Smooth muscle cell (in vitro differentiated cells): ENCODE data around the gene HPDL. TPM values are rescaled to one million over a fixed set of nuclear protein-coding genes. Genes with fewer than 3 reads are reported as not detected.

ENCODE experiments used
- DNase-seq: peaks from one replicate; lab custom pipeline; 2025; ENCODE audit not compliant: unreplicated experiment; lab: John Stamatoyannopoulos, UW
- H2AFZ ChIP-seq: fragments of 200-600 bp; sonication (generic); 2 replicates; pipeline ENCODE4 v1.6.0; 2016; ENCODE audit warnings: antibody characterized with exemption, low read depth, mild to moderate bottlenecking
- H3F3A ChIP-seq: fragments of 200-600 bp; sonication (generic); 2 replicates; pipeline ENCODE4 v1.6.0; 2017; ENCODE audit warnings: antibody characterized with exemption, low read depth
- H3K27ac ChIP-seq: fragments of 200-600 bp; sonication (generic); 2 replicates; pipeline ENCODE4 v1.5.1; 2016; ENCODE audit warnings: low read depth, mild to moderate bottlenecking
- H3K27me3 ChIP-seq: fragments of 200-600 bp; sonication (generic); 2 replicates; pipeline ENCODE4 v1.6.1; 2016; ENCODE audit warnings: low read depth, mild to moderate bottlenecking
- H3K36me3 ChIP-seq: fragments of 200-600 bp; sonication (generic); 2 replicates; pipeline ENCODE4 v1.5.1; 2016; ENCODE audit warnings: low read depth
- H3K4me1 ChIP-seq: fragments of 200-600 bp; sonication (generic); 2 replicates; pipeline ENCODE4 v1.5.1; 2016; ENCODE audit warnings: low read depth
- H3K4me2 ChIP-seq: fragments of 200-600 bp; sonication (generic); 2 replicates; pipeline ENCODE4 v1.6.0; 2016; ENCODE audit warnings: mild to moderate bottlenecking
- H3K4me3 ChIP-seq: fragments of 200-600 bp; sonication (generic); 2 replicates; pipeline ENCODE4 v1.5.1; 2016; ENCODE audit warnings: mild to moderate bottlenecking
- H3K79me2 ChIP-seq: fragments of 200-600 bp; sonication (generic); 2 replicates; pipeline ENCODE4 v1.6.0; 2016; ENCODE audit warnings: low read depth, mild to moderate bottlenecking
- H3K9ac ChIP-seq: fragments of 200-600 bp; sonication (generic); 2 replicates; pipeline ENCODE4 v1.6.0; 2016; ENCODE audit warnings: low read depth
- H3K9me3 ChIP-seq: fragments of 200-600 bp; sonication (generic); replicated peaks from 2 replicates; pipeline ENCODE4 v1.5.1; 2016; ENCODE audit warnings: low read depth
- H4K20me1 ChIP-seq: fragments of 200-600 bp; sonication (generic); 2 replicates; pipeline ENCODE4 v1.6.0; 2016; ENCODE audit warnings: low read depth
- CTCF ChIP-seq: fragments of 200-600 bp; sonication (generic); IDR thresholded peaks from 2 replicates; pipeline ENCODE4 v1.5.1; 2017; ENCODE audit warnings: borderline replicate concordance, mild to moderate bottlenecking, antibody characterized with exemption; ENCODE audit not compliant: insufficient read depth, poor library complexity, severe bottlenecking
- WGBS: methylation state at CpG from one replicate; pipeline ENCODE4 v1.1.7; 2016; ENCODE audit warnings: low lambda C conversion rate; 5-methylcytosine and 5-hydroxymethylcytosine counted together
- polyA plus RNA-seq: library from polyadenylated mRNA; unstranded; fragments of >200 nt; fragmentation: Nextera tagmentation; extraction: Ambion mirVana; gene quantifications from 2 replicates; pipeline ENCODE4 v1.2.1, GENCODE V29; 2016
- total RNA-seq: library from RNA; depleted of rRNA; stranded (reverse); fragments of >200 nt; gene quantifications from 2 replicates; pipeline ENCODE4 v1.2.3, GENCODE V29; 2014

The HPDL gene
- total and polyA plus RNA-seq, 2 experiments from 2014 or later: 0.96 TPM; not detected in 1

DNA sequence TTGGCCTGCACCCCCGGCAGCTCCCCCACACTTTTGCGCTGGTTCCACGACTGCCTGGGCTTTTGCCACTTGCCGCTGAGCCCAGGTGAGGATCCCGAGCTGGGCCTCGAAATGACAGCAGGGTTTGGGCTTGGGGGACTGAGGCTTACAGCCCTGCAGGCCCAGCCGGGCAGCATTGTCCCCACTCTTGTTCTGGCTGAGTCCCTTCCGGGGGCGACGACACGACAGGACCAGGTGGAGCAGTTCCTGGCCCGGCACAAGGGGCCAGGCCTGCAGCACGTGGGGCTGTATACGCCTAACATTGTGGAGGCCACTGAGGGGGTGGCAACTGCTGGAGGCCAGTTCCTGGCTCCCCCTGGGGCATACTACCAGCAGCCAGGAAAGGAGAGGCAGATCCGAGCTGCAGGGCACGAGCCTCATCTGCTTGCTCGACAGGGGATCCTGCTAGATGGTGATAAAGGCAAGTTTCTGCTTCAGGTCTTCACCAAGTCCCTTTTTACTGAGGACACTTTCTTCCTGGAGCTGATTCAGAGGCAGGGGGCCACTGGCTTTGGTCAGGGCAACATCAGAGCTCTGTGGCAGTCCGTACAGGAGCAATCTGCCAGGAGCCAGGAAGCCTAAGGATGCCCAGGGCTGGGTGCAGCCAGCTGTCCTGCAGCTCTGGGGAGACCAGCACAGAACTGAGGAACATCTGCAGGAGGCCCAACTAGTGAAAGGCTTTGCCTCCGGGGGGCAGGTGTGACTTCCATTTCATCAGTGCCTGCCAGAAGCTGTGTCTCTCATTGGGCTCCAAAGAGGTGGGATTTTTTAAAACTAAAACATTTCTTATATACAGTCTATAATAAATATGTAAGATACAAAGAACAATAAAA is 1.2 kb downstream of the HPDL start:
- H3K27ac ChIP-seq: no peak overlapping the region
- H2AFZ ChIP-seq: no peak overlapping the region

GRCh38 chr1:45328680-45329079 is 2.0 kb downstream of the HPDL start:
- Histone ChIP-seq H3K4me3 (no peak overlapping the region), H3K9me3 (no peaks in the 10 kb centered on the region), H3K27me3 (no peaks in the 10 kb centered on the region), H3K79me2 (no peaks in the 10 kb centered on the region), H3K9ac (no peak overlapping the region), H3F3A (peaks cover 3% of the 10 kb centered on the region), H3K36me3 (no peaks in the 10 kb centered on the region), H3K4me1 (peaks cover 10% of the 10 kb centered on the region), H2AFZ (no peak overlapping the region), H3K4me2 (no peak overlapping the region), H3K27ac (no peak overlapping the region), H4K20me1 (no peaks in the 10 kb centered on the region)
- DNase-seq: no peak
- WGBS: 50% methylated on average over 5 of the region's 5 CpGs
- TF ChIP-seq CTCF: no peak

More for the DNA sequence above, 1.2 kb downstream of the HPDL start:
- Histone ChIP-seq H3K36me3 (no peaks in the 10 kb centered on the region), H3K9ac (no peak overlapping the region), H3K9me3 (no peaks in the 10 kb centered on the region), H3K79me2 (no peaks in the 10 kb centered on the region), H3K27me3 (no peaks in the 10 kb centered on the region), H4K20me1 (no peaks in the 10 kb centered on the region), H3K4me2 (peak overlapping the region; percentile 84), H3K4me3 (peak overlapping the region; percentile 53), H3F3A (peaks cover 3% of the 10 kb centered on the region), H3K4me1 (peaks cover 10% of the 10 kb centered on the region)
- DNase-seq: no peak
- 49% methylated on average over 19 of the region's 19 CpGs for WGBS
- TF ChIP-seq CTCF: no peak

DNA sequence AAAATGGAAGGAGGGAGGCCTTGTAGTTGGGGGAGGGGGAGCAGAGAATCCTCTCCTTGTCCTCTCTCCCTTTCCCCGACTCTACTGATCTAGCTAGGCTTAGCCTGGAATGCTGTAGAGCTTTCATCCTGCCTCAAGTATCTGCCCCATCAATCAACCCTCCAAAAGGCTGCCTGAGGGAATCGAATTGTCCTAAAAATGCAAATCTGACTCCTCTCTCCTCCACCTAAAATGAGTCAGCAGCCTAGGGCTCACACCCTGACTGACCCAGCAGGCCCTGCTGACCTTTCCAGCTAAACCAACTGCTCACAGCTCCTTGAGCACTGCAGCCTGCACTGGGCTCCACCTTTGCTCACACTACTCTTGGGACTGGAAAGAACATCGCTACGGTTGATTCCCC is 2.8 kb downstream of the HPDL start:
- no peak for TF ChIP-seq CTCF
- Histone ChIP-seq H3F3A (peaks cover 3% of the 10 kb centered on the region), H3K4me1 (peaks cover 10% of the 10 kb centered on the region), H4K20me1 (no peaks in the 10 kb centered on the region), H3K9me3 (no peaks in the 10 kb centered on the region), H3K79me2 (no peaks in the 10 kb centered on the region), H3K27ac (no peak overlapping the region), H3K36me3 (no peaks in the 10 kb centered on the region), H3K27me3 (no peaks in the 10 kb centered on the region), H3K4me3 (no peak overlapping the region), H3K9ac (no peak overlapping the region), H3K4me2 (no peak overlapping the region), H2AFZ (no peak overlapping the region)
- whole genome bisulfite sequencing: 29% methylated on average over 4 of the region's 4 CpGs
- DNase-seq: no peak
